NB4 (cell line): ENCODE measurements around the gene RNF150.

Experiments
- MYC ChIP-seq: IDR thresholded peaks from 2 replicates; pipeline ENCODE4 v1.6.1; 2011; ENCODE audit warnings: low read depth, low read length
- POLR2A ChIP-seq: IDR thresholded peaks from 2 replicates; pipeline ENCODE4 v1.6.1; 2011; ENCODE audit warnings: mild to moderate bottlenecking; ENCODE audit not compliant: insufficient read length; ENCODE audit errors: extremely low read depth
- TF ChIP-seq, protein P1 (sequence below): IDR thresholded peaks from one replicate; pipeline ENCODE4 v1.5.1; 2012; ENCODE audit warnings: low read depth, low read length
- TF ChIP-seq, protein P2 (sequence below): IDR thresholded peaks from 2 replicates; pipeline ENCODE4 v1.6.1; 2011; ENCODE audit warnings: low read depth, low read length

- TF ChIP-seq, protein P1, sequence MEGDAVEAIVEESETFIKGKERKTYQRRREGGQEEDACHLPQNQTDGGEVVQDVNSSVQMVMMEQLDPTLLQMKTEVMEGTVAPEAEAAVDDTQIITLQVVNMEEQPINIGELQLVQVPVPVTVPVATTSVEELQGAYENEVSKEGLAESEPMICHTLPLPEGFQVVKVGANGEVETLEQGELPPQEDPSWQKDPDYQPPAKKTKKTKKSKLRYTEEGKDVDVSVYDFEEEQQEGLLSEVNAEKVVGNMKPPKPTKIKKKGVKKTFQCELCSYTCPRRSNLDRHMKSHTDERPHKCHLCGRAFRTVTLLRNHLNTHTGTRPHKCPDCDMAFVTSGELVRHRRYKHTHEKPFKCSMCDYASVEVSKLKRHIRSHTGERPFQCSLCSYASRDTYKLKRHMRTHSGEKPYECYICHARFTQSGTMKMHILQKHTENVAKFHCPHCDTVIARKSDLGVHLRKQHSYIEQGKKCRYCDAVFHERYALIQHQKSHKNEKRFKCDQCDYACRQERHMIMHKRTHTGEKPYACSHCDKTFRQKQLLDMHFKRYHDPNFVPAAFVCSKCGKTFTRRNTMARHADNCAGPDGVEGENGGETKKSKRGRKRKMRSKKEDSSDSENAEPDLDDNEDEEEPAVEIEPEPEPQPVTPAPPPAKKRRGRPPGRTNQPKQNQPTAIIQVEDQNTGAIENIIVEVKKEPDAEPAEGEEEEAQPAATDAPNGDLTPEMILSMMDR, result no peak
- TF ChIP-seq POLR2A (no peak), MYC (no peak)
- TF ChIP-seq, protein P2, sequence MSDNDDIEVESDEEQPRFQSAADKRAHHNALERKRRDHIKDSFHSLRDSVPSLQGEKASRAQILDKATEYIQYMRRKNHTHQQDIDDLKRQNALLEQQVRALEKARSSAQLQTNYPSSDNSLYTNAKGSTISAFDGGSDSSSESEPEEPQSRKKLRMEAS, result no peak
Observed at GRCh38 chr4:141066690-141067089, 66.6 kb downstream of the RNF150 start.
